Immature natural killer cell (primary cell): ENCODE measurements around the gene DSCAML1. TPM values are rescaled to one million over a fixed set of nuclear protein-coding genes. Genes with fewer than 3 reads are reported as not detected.

Experiments used
- DNase-seq, 3 donors: peaks; one replicate each; pipeline ENCODE4 v3.0.0; 2022; ENCODE audit warnings: mixed read lengths in 1 of 3
- H3K27ac Mint-ChIP-seq, 6 donors: one replicate each; pipeline ENCODE4 v1.8.0; 2020; ENCODE audit warnings: mixed read lengths in 6 of 6, mild to moderate bottlenecking in 5 of 6, inconsistent platforms in 4 of 6, moderate library complexity in 3 of 6
- H3K27me3 Mint-ChIP-seq, 3 donors: one replicate each; pipeline ENCODE4 v1.8.0; 2020 to 2021; ENCODE audit warnings: low read depth in 3 of 3, mild to moderate bottlenecking in 3 of 3, mixed read lengths in 3 of 3, moderate library complexity in 3 of 3, inconsistent platforms in 1 of 3
- H3K36me3 Mint-ChIP-seq, 3 donors: one replicate each; pipeline ENCODE4 v1.8.0; 2020; ENCODE audit warnings: mixed read lengths in 3 of 3, inconsistent platforms in 2 of 3, mild to moderate bottlenecking in 2 of 3
- H3K4me1 Mint-ChIP-seq, 2 donors: one replicate each; pipeline ENCODE4 v1.8.0; 2020; ENCODE audit warnings: inconsistent platforms in 2 of 2, mild to moderate bottlenecking in 2 of 2, mixed read lengths in 2 of 2, moderate library complexity in 1 of 2
- H3K4me3 Mint-ChIP-seq, 5 donors: one replicate each; pipeline ENCODE4 v1.8.0; 2020; ENCODE audit warnings: mild to moderate bottlenecking in 5 of 5, mixed read lengths in 5 of 5, inconsistent platforms in 3 of 5, moderate library complexity in 3 of 5
- H3K9me3 Mint-ChIP-seq, 6 donors: one replicate each; pipeline ENCODE4 v1.8.0; 2020; ENCODE audit warnings: mild to moderate bottlenecking in 6 of 6, mixed read lengths in 6 of 6, inconsistent platforms in 4 of 6, moderate library complexity in 3 of 6
- polyA plus RNA-seq, 3 donors: library from polyadenylated mRNA; unstranded; fragments of 300-500 nt; fragmentation: Illumina TruSeq; gene quantifications; one replicate each; pipeline ENCODE4 v1.2.3, GENCODE V29; 2021

Gene DSCAML1
- polyA plus RNA-seq, 3 donors from 2014 or later, result not detected

DNA sequence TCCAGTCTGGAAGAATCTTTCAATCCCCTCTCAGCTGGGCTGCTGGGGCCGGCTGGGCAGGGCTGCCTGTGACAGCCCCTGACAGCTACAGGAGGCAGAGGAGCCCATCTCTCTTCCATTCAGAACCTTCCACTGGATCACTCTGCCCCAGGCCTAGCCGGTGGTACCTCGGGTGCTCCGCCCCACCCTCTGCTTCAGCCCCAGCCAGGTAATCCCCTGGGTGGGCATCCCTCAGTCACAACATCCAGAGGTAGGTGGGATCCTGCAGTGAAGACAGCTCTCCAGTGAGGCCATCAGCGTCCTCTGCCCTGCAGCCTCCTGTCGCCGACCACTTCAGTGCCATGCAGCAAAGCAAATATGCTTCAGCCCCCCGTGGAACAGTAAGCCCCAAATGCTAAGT, 223.7 kb downstream of the DSCAML1 start:
- peaks cover 0 to 2% (median 2%) of the 10 kb centered on the region in 3 donors for H3K27me3 Mint-ChIP-seq
- no peaks in the 10 kb centered on the region for H3K9me3 Mint-ChIP-seq
- no peak overlapping the region for H3K4me3 Mint-ChIP-seq
- H3K27ac Mint-ChIP-seq, result no peak overlapping the region
- DNase-seq, result no peak
- H3K4me1 Mint-ChIP-seq, result no peaks in the 10 kb centered on the region
- no peaks in the 10 kb centered on the region for H3K36me3 Mint-ChIP-seq

GRCh38 chr11:117572671-117573070, 224.3 kb downstream of the DSCAML1 start:
- Mint-ChIP-seq H3K27ac (no peak overlapping the region), H3K4me1 (no peaks in the 10 kb centered on the region), H3K9me3 (no peaks in the 10 kb centered on the region), H3K4me3 (no peak overlapping the region), H3K36me3 (no peaks in the 10 kb centered on the region), H3K27me3 (peaks cover 0 to 2% (median 2%) of the 10 kb centered on the region in 3 donors)
- DNase-seq, result no peak

DNA sequence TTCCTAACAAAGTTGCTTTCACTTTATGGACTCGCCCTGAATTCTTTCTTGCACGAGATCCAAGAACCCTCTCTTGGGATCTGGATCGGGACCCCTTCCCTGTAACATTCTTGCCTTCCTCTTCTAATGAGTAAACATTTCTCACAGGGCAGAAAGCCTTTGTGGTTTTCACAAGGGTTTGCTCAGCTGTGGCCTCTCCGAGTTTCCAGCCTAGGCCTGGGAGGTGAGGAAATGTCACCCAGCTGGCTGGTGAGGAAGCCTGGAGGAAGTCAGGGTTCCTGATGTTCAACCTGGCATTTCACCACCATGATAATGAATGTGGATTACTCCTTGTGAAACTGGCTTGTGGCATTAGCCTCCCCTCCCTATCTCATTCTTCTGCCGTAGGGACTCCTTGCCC, 224.9 kb downstream of the DSCAML1 start:
- Mint-ChIP-seq H3K27ac (no peak overlapping the region), H3K36me3 (no peaks in the 10 kb centered on the region)
- no peak for DNase-seq

DNA sequence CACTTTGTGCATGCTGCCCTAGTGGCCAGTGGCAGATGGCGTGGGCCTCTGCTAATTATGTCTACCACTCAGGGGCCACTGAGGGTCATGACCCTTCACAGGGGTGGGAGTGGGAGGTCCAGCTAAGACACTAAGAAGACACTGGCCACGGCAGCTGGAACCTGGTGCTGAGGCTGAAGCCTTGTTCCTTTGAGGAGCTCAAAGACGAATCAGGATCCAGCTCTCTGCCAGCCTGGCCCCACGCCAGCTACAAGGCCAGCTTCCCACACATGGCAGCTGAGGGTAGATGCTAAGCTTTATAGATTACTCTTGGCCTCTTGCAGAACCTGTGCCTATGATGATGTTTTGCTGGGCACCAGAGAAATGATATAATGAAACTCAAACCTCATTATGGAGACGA, 226.3 kb downstream of the DSCAML1 start:
- H3K4me1 Mint-ChIP-seq, result no peaks in the 10 kb centered on the region
- H3K9me3 Mint-ChIP-seq, result no peaks in the 10 kb centered on the region
- no peak for DNase-seq
- H3K27ac Mint-ChIP-seq, result no peak overlapping the region
- H3K27me3 Mint-ChIP-seq, result peaks cover 0 to 2% (median 2%) of the 10 kb centered on the region in 3 donors
- H3K36me3 Mint-ChIP-seq, result no peaks in the 10 kb centered on the region
- H3K4me3 Mint-ChIP-seq, result no peak overlapping the region

More for the DNA sequence above, 224.9 kb downstream of the DSCAML1 start:
- Mint-ChIP-seq H3K4me1 (no peaks in the 10 kb centered on the region), H3K4me3 (no peak overlapping the region), H3K27me3 (peaks cover 0 to 2% (median 2%) of the 10 kb centered on the region in 3 donors), H3K9me3 (no peaks in the 10 kb centered on the region)

DNA sequence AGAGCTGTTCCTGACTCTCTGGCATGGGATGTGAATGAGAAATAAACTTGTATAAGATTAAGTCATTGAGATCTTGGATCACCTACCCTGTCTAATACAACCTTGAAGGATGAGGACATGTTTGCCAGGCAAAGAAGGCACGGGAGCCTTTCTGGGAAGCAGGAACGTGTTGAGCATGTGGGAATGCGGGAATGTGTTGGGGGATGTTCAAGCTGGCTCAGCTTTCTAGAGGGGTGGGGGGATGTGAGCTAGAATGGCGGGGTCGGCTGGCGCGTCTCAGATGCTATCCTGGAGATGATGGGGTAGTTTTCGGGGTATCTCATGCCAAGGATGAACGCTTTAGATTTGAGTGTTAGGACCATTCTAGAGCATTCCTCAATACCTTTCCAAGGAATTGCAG, 227.1 kb downstream of the DSCAML1 start:
- Mint-ChIP-seq H3K27ac (no peak overlapping the region), H3K4me1 (no peaks in the 10 kb centered on the region), H3K36me3 (no peaks in the 10 kb centered on the region), H3K4me3 (no peak overlapping the region), H3K9me3 (no peaks in the 10 kb centered on the region), H3K27me3 (peaks cover 0 to 7% (median 2%) of the 10 kb centered on the region in 3 donors)
- DNase-seq, result no peak

- Mint-ChIP-seq H3K27me3 (peaks cover 0 to 7% (median 0%) of the 10 kb centered on the region in 3 donors), H3K27ac (no peak overlapping the region), H3K4me1 (no peaks in the 10 kb centered on the region), H3K36me3 (no peaks in the 10 kb centered on the region), H3K9me3 (no peaks in the 10 kb centered on the region), H3K4me3 (no peak overlapping the region)
- DNase-seq, result no peak
These were observed 231.3 kb downstream of the DSCAML1 start for GRCh38 chr11:117565709-117566108.

- Mint-ChIP-seq H3K27me3 (peaks cover 0 to 7% (median 0%) of the 10 kb centered on the region in 3 donors), H3K27ac (no peak overlapping the region), H3K9me3 (no peaks in the 10 kb centered on the region), H3K4me1 (no peaks in the 10 kb centered on the region), H3K4me3 (no peak overlapping the region), H3K36me3 (no peaks in the 10 kb centered on the region)
- no peak for DNase-seq
These were observed 232.7 kb downstream of the DSCAML1 start for GRCh38 chr11:117564321-117564720.

DNA sequence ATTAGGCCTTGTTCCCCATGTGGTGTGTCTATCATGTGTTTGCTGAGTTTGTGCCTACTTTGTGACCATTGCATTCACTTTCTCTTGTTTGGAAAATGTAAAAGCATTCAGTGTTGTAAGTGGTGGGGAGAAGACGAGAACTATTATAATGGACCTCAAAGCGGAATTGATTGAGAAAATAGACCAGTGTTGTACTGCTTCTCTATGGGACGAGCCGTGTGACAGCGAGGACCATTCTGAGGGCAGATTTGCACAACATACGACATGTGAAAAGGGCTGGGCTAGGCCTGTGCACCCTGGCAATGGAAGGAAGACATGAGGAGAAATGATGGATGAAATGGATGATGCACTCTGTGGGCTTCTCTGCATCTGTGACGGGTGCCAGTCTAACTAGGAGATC, 233.5 kb downstream of the DSCAML1 start:
- Mint-ChIP-seq H3K9me3 (no peaks in the 10 kb centered on the region), H3K4me3 (no peak overlapping the region), H3K27me3 (peaks cover 0 to 7% (median 5%) of the 10 kb centered on the region in 3 donors), H3K27ac (no peak overlapping the region), H3K4me1 (no peaks in the 10 kb centered on the region), H3K36me3 (no peaks in the 10 kb centered on the region)
- no peak for DNase-seq

GRCh38 chr11:117562136-117562535, 234.9 kb downstream of the DSCAML1 start:
- H3K36me3 Mint-ChIP-seq, result no peaks in the 10 kb centered on the region
- DNase-seq, result no peak
- no peak overlapping the region for H3K4me3 Mint-ChIP-seq
- peaks cover 3 to 8% (median 7%) of the 10 kb centered on the region in 3 donors for H3K27me3 Mint-ChIP-seq
- H3K27ac Mint-ChIP-seq, result no peak overlapping the region
- H3K9me3 Mint-ChIP-seq, result no peaks in the 10 kb centered on the region
- no peaks in the 10 kb centered on the region for H3K4me1 Mint-ChIP-seq

- H3K27me3 Mint-ChIP-seq, result peaks cover 3 to 8% (median 7%) of the 10 kb centered on the region in 3 donors
- DNase-seq, result no peak
- no peak overlapping the region for H3K27ac Mint-ChIP-seq
- no peaks in the 10 kb centered on the region for H3K4me1 Mint-ChIP-seq
- no peaks in the 10 kb centered on the region for H3K9me3 Mint-ChIP-seq
- no peaks in the 10 kb centered on the region for H3K36me3 Mint-ChIP-seq
- no peak overlapping the region for H3K4me3 Mint-ChIP-seq
These were observed 236.1 kb downstream of the DSCAML1 start for GRCh38 chr11:117560780-117561530.

DNA sequence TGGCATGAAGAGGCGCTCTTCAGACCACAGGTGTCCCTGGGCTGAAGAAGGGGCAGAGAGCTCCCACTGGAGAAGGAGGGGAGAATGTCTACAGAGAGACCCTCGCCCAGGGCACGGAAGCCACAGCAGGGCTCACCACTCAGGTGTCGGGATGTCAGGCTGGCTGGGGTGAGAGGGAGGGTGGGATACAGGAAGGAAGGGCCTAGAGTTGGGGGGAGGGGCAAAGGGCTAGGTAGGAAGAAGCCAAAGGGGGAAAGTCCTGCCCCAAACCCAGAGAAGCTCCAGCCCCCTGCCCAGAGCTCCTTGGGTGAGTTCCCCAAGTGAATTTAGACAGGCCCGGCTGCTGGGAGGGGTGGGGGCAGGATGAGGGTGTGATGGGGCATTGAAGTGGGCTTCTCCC, 237.3 kb downstream of the DSCAML1 start:
- no peaks in the 10 kb centered on the region for H3K36me3 Mint-ChIP-seq
- H3K9me3 Mint-ChIP-seq, result no peaks in the 10 kb centered on the region
- no peaks in the 10 kb centered on the region for H3K4me1 Mint-ChIP-seq
- peaks cover 2 to 8% (median 5%) of the 10 kb centered on the region in 3 donors for H3K27me3 Mint-ChIP-seq
- no peak for DNase-seq
- no peak overlapping the region for H3K4me3 Mint-ChIP-seq
- no peak overlapping the region for H3K27ac Mint-ChIP-seq

- no peaks in the 10 kb centered on the region for H3K4me1 Mint-ChIP-seq
- H3K36me3 Mint-ChIP-seq, result no peaks in the 10 kb centered on the region
- no peaks in the 10 kb centered on the region for H3K9me3 Mint-ChIP-seq
- peaks cover 0 to 8% (median 5%) of the 10 kb centered on the region in 3 donors for H3K27me3 Mint-ChIP-seq
- H3K4me3 Mint-ChIP-seq, result no peak overlapping the region
- DNase-seq, result no peak
- no peak overlapping the region for H3K27ac Mint-ChIP-seq
These were observed 239.7 kb downstream of the DSCAML1 start for GRCh38 chr11:117557361-117557760.

DNA sequence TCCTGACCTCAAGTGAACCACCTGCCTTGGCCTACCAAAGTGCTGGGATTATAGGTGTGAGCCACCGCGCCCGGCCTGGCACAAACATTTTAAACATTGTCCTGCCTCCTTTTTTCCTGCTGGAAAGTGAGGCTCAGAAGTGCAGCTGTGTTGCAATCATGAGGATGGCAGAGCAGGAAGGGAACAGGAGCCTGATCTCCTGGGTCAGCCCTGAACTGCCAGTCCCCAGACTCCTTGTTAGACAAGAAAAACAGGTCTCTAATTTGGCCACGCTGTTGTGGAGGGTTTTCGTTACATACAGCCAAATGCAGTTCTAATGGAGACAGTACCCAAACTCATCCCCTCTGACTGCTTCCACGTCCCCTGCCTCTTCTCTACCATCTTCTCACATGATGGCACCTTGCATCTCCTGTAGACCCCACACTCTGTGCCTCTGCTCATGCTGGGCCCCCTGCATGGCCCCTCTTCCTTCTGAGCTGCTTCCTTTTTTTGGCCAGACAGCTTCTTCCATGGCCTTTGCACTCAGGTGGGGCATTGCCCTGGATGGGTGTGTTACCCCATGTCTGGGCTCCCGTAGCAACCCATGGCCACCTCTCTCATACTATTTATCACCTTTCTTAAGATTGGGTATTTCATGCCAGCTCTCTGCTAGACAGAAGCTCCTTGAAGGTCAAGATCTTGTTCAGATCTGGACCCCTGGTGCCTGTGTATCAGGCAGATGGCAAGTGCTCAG, 242.2 kb downstream of the DSCAML1 start:
- Mint-ChIP-seq H3K27me3 (peaks cover 0 to 8% (median 5%) of the 10 kb centered on the region in 3 donors), H3K4me3 (no peak overlapping the region), H3K36me3 (no peaks in the 10 kb centered on the region), H3K27ac (no peak overlapping the region), H3K9me3 (no peaks in the 10 kb centered on the region), H3K4me1 (no peaks in the 10 kb centered on the region)
- DNase-seq, result no peak

DNA sequence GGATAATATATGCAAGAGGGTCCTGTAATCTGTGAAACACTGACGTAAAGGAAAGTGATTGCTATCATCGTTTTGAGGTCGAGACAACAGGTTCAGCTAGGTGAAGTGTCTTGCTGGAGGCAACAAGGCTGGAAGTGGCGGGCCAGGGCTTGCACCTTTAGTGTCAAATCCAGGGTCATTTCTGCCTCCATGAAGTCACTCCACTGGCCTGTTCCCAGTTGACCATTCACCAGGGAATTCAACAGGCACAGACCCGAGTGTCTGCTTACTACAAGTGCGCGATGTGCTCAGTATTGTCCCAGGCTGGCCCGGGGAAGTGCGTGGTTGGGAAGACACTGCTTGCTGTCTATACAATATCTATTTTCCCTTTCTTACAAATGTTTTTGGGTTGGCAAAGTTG, 244.4 kb downstream of the DSCAML1 start:
- H3K9me3 Mint-ChIP-seq, result no peaks in the 10 kb centered on the region
- H3K27me3 Mint-ChIP-seq, result peaks cover 1 to 2% (median 2%) of the 10 kb centered on the region in 3 donors
- no peak for DNase-seq
- no peak overlapping the region for H3K27ac Mint-ChIP-seq
- no peaks in the 10 kb centered on the region for H3K36me3 Mint-ChIP-seq
- H3K4me3 Mint-ChIP-seq, result no peak overlapping the region
- no peaks in the 10 kb centered on the region for H3K4me1 Mint-ChIP-seq
